Nephron progenitor cell (in vitro differentiated cells): Measurements from ENCODE around the gene SIK1.

Source experiments
- DNase-seq: peaks from one replicate; pipeline ENCODE4 v3.0.0; 2021
- H3K27ac Mint-ChIP-seq: 2 replicates; pipeline ENCODE4 v1.8.0; 2021; ENCODE audit warnings: mild to moderate bottlenecking, moderate library complexity, mixed read lengths
- H3K27me3 Mint-ChIP-seq: 2 replicates; pipeline ENCODE4 v1.8.0; 2021; ENCODE audit warnings: mild to moderate bottlenecking, low read depth, mixed read lengths; ENCODE audit not compliant: poor library complexity
- H3K36me3 Mint-ChIP-seq: 2 replicates; pipeline ENCODE4 v1.8.0; 2021; ENCODE audit warnings: low read depth, mixed read lengths
- H3K4me1 Mint-ChIP-seq: 2 replicates; pipeline ENCODE4 v1.8.0; 2021; ENCODE audit warnings: mixed read lengths
- H3K4me3 Mint-ChIP-seq: 2 replicates; pipeline ENCODE4 v1.8.0; 2021; ENCODE audit warnings: mild to moderate bottlenecking, moderate library complexity, mixed read lengths
- H3K9me3 Mint-ChIP-seq: 2 replicates; pipeline ENCODE4 v1.8.0; 2021; ENCODE audit warnings: mild to moderate bottlenecking, moderate library complexity, mixed read lengths
- TF ChIP-seq, protein P1 (sequence below): fragments of 200-600 bp; sonication (generic); IDR thresholded peaks from 2 replicates; pipeline ENCODE4 v1.5.0; 2021; ENCODE audit warnings: antibody characterized with exemption

Gene SIK1

DNA sequence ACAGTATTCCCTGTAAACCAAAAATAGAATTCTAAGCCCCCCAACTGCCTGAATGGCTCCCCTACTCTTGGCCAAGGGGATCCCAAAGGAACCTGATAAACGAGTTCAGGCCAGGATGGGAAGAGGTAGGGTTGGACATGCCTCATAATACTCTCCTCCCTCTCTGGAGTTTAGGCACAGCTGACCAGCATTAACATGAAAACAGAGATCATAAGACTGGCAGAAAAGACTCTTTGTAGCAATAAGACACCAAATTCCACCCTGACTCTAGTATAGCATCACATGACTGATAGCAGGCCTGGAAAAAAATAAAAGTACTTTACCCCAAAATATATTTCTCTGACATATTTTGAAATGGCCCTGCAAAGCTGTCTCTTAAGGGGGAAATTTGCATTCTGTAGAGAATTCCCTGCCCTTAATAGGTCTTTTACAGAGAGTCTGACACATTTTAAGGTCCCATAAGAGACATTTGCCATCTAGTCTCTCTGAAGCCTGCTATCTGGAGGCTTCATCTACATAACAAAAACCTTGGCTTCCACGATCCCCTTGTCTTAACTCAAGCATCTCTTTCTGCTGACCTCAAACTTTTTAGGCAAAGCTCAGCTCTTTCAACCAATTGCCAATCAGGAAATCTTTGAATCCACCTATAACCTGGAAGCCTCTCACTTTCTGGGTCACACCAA, 55.9 kb downstream of the SIK1 start:
- no peak for DNase-seq
- H3K4me1 Mint-ChIP-seq, result peaks cover 64% of the 10 kb centered on the region
- no peaks in the 10 kb centered on the region for H3K36me3 Mint-ChIP-seq
- H3K4me3 Mint-ChIP-seq, result no peak overlapping the region
- H3K27me3 Mint-ChIP-seq, result peaks cover 7% of the 10 kb centered on the region
- no peaks in the 10 kb centered on the region for H3K9me3 Mint-ChIP-seq
- TF ChIP-seq, protein P1, sequence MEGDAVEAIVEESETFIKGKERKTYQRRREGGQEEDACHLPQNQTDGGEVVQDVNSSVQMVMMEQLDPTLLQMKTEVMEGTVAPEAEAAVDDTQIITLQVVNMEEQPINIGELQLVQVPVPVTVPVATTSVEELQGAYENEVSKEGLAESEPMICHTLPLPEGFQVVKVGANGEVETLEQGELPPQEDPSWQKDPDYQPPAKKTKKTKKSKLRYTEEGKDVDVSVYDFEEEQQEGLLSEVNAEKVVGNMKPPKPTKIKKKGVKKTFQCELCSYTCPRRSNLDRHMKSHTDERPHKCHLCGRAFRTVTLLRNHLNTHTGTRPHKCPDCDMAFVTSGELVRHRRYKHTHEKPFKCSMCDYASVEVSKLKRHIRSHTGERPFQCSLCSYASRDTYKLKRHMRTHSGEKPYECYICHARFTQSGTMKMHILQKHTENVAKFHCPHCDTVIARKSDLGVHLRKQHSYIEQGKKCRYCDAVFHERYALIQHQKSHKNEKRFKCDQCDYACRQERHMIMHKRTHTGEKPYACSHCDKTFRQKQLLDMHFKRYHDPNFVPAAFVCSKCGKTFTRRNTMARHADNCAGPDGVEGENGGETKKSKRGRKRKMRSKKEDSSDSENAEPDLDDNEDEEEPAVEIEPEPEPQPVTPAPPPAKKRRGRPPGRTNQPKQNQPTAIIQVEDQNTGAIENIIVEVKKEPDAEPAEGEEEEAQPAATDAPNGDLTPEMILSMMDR, result no peak
- no peak overlapping the region for H3K27ac Mint-ChIP-seq

DNA sequence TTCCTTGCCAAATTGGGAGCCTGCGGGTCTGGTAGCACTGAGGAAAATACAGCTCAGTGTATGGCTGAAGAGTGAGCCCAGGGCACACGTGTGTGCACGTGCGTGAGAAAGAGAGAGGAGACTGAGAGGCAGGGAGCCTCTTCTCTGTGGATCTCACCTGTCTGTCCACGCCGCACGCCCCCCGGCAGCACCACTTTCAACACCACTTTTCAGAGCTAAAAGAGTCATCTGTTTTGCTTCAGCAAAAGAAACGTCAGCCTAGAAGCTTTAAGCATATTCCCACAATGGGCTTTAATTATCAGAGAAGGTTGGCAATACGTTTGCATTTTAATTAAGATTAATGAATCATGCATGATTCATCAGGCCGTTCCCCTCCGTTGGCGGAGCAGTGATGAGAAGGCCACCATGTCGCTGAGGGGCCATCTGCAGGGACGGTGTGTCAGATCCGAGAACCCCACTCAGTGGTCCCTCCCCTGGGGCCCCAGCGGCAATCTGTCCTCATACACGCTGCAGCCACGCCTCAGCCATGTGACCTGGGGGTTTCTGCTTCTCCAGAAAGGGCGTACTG, 56.8 kb downstream of the SIK1 start:
- TF ChIP-seq, protein P1, result no peak
- Mint-ChIP-seq H3K4me3 (no peak overlapping the region), H3K27ac (no peak overlapping the region), H3K4me1 (peaks cover 73% of the 10 kb centered on the region), H3K27me3 (peaks cover 4% of the 10 kb centered on the region), H3K9me3 (no peaks in the 10 kb centered on the region), H3K36me3 (no peaks in the 10 kb centered on the region)
- no peak for DNase-seq

GRCh38 chr21:43369596-43370090, 57.3 kb downstream of the SIK1 start:
- no peak overlapping the region for H3K4me3 Mint-ChIP-seq
- no peaks in the 10 kb centered on the region for H3K9me3 Mint-ChIP-seq

GRCh38 chr21:43369124-43369523, 57.8 kb downstream of the SIK1 start:
- TF ChIP-seq, protein P1, result no peak
- H3K36me3 Mint-ChIP-seq, result no peaks in the 10 kb centered on the region
- peaks cover 69% of the 10 kb centered on the region for H3K4me1 Mint-ChIP-seq
- DNase-seq, result no peak
- H3K27ac Mint-ChIP-seq, result peak overlapping the region; percentile 87
- peaks cover 2% of the 10 kb centered on the region for H3K27me3 Mint-ChIP-seq
- peak overlapping the region; percentile 53 for H3K4me3 Mint-ChIP-seq
- H3K9me3 Mint-ChIP-seq, result no peaks in the 10 kb centered on the region

More at GRCh38 chr21:43369596-43370090, 57.3 kb downstream of the SIK1 start:
- H3K27ac Mint-ChIP-seq, result no peak overlapping the region
- peaks cover 2% of the 10 kb centered on the region for H3K27me3 Mint-ChIP-seq
- peaks cover 74% of the 10 kb centered on the region for H3K4me1 Mint-ChIP-seq
- no peak for DNase-seq
- TF ChIP-seq, protein P1, result no peak
- H3K36me3 Mint-ChIP-seq, result no peaks in the 10 kb centered on the region

- H3K4me3 Mint-ChIP-seq, result no peak overlapping the region
- H3K36me3 Mint-ChIP-seq, result no peaks in the 10 kb centered on the region
- DNase-seq, result no peak
- peak overlapping the region; percentile 87 for H3K27ac Mint-ChIP-seq
- TF ChIP-seq, protein P1, result no peak
- H3K9me3 Mint-ChIP-seq, result no peaks in the 10 kb centered on the region
- H3K4me1 Mint-ChIP-seq, result peaks cover 68% of the 10 kb centered on the region
- peaks cover 2% of the 10 kb centered on the region for H3K27me3 Mint-ChIP-seq
Observed at GRCh38 chr21:43368685-43369084, 58.2 kb downstream of the SIK1 start.
